GM12874 (cell line): ENCODE results near the gene WFDC6.

ENCODE experiments used
- CTCF ChIP-seq: IDR thresholded peaks from 2 replicates; pipeline ENCODE4 v1.5.1; 2011; ENCODE audit warnings: low read depth, mild to moderate bottlenecking, control low read depth, low read length, moderate library complexity; ENCODE audit not compliant: insufficient read depth

WFDC6 gene

GRCh38 chr20:45484676-45485075, 54.6 kb downstream of the WFDC6 start:
- TF ChIP-seq CTCF, result no peak
